ENCODE data around the gene NRBF2. TPM values are rescaled to one million over a fixed set of nuclear protein-coding genes. Genes with fewer than 3 reads are reported as not detected.

Gene NRBF2
- total and polyA plus RNA-seq, 9 of the 15 experiments (the other 6 are each of a cell fraction or from before 2014, with no cell fraction given), result 20.8 to 52.1 (median 30.5) TPM

DNA sequence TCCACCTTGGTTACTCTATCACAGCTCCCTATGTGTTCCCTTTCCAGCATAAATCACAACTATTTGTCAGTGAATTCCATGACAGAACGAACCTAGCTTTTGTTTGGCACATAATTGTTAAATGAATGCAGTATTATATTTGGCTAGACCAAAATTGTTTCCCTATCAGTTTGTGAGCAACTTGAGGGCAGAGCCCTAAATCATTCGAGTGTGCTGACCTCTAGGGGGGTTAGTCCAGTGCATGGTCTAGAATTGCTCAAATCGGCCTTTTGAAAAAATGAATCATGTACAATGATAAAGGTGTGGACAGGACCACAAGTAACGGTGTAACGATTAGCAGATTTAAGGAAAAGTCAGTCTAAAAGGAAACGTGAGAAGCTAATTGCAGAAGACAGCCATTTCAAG lies 475 bp upstream of the NRBF2 start (continued):
- TF ChIP-seq MIER1 (IDR thresholded peaks at IDR 0.05; ENCODE audit: low read depth) (0 out of 2 replicates have a peak, but pooled peaks have one; percentile 28), MECOM (CRISPR knock-in tag; IDR thresholded peaks at IDR 0.05) (no peak), ZNF436 (CRISPR knock-in tag; IDR thresholded peaks at IDR 0.05) (no peak), NR2F6 (CRISPR knock-in tag; IDR thresholded peaks at IDR 0.05) (no peak), ARNT (IDR thresholded peaks at IDR 0.05) (peak in 1 of 2 experiments; percentile 72; a peak in 1 of 4 replicates), EP300 (IDR thresholded peaks at IDR 0.05; ENCODE audit: low read length) (no peak), CBX2 (IDR thresholded peaks at IDR 0.05; ENCODE audit: insufficient read depth, low read length, poor library complexity, severe bottlenecking) (no peak), ZNF76 (CRISPR knock-in tag; IDR thresholded peaks at IDR 0.05; ENCODE audit: borderline replicate concordance) (no peak), HDAC8 (tag; IDR thresholded peaks at IDR 0.05) (peak; percentile 69; the same call in 1 of the 2 replicates), FOXM1 (IDR thresholded peaks at IDR 0.05; ENCODE audit: low read depth) (peak; percentile 82), FOXM1 (CRISPR knock-in tag; IDR thresholded peaks at IDR 0.05; ENCODE audit: low read depth) (no peak), ZNF644 (tag; IDR thresholded peaks at IDR 0.05; ENCODE audit: low read depth) (peak; percentile 88), RAD51 (IDR thresholded peaks at IDR 0.05; ENCODE audit: borderline replicate concordance, low read depth) (no peak), ZNF780A (CRISPR knock-in tag; IDR thresholded peaks at IDR 0.05) (no peak), STAG1 (CRISPR knock-in tag; IDR thresholded peaks at IDR 0.05; ENCODE audit: borderline replicate concordance) (no peak), BDP1 (IDR thresholded peaks at IDR 0.05; ENCODE audit: insufficient read depth, insufficient read length) (no peak), HDAC2 (IDR thresholded peaks at IDR 0.05) (peak; percentile 25; the same call in 1 of the 2 replicates), DDX20 (tag; IDR thresholded peaks at IDR 0.05; ENCODE audit: low read depth) (peak; percentile 55; the same call in 1 of the 2 replicates), DIDO1 (tag; IDR thresholded peaks at IDR 0.05; ENCODE audit: low read depth) (peak; percentile 87), CHD4 (IDR thresholded peaks at IDR 0.05; ENCODE audit: insufficient read depth, insufficient replicate concordance, low read depth, low read length, poor library complexity, severe bottlenecking) (no peak), U2AF1 (optimal IDR thresholded peaks at IDR 0.05; ENCODE audit: low read depth, low read length) (no peak), ZNF143 (CRISPR knock-in tag; IDR thresholded peaks at IDR 0.05) (no peak)
- TF ChIP-seq, protein P1, sequence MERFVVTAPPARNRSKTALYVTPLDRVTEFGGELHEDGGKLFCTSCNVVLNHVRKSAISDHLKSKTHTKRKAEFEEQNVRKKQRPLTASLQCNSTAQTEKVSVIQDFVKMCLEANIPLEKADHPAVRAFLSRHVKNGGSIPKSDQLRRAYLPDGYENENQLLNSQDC (CRISPR knock-in tag; IDR thresholded peaks at IDR 0.05), result no peak
- TF ChIP-seq, protein P2, sequence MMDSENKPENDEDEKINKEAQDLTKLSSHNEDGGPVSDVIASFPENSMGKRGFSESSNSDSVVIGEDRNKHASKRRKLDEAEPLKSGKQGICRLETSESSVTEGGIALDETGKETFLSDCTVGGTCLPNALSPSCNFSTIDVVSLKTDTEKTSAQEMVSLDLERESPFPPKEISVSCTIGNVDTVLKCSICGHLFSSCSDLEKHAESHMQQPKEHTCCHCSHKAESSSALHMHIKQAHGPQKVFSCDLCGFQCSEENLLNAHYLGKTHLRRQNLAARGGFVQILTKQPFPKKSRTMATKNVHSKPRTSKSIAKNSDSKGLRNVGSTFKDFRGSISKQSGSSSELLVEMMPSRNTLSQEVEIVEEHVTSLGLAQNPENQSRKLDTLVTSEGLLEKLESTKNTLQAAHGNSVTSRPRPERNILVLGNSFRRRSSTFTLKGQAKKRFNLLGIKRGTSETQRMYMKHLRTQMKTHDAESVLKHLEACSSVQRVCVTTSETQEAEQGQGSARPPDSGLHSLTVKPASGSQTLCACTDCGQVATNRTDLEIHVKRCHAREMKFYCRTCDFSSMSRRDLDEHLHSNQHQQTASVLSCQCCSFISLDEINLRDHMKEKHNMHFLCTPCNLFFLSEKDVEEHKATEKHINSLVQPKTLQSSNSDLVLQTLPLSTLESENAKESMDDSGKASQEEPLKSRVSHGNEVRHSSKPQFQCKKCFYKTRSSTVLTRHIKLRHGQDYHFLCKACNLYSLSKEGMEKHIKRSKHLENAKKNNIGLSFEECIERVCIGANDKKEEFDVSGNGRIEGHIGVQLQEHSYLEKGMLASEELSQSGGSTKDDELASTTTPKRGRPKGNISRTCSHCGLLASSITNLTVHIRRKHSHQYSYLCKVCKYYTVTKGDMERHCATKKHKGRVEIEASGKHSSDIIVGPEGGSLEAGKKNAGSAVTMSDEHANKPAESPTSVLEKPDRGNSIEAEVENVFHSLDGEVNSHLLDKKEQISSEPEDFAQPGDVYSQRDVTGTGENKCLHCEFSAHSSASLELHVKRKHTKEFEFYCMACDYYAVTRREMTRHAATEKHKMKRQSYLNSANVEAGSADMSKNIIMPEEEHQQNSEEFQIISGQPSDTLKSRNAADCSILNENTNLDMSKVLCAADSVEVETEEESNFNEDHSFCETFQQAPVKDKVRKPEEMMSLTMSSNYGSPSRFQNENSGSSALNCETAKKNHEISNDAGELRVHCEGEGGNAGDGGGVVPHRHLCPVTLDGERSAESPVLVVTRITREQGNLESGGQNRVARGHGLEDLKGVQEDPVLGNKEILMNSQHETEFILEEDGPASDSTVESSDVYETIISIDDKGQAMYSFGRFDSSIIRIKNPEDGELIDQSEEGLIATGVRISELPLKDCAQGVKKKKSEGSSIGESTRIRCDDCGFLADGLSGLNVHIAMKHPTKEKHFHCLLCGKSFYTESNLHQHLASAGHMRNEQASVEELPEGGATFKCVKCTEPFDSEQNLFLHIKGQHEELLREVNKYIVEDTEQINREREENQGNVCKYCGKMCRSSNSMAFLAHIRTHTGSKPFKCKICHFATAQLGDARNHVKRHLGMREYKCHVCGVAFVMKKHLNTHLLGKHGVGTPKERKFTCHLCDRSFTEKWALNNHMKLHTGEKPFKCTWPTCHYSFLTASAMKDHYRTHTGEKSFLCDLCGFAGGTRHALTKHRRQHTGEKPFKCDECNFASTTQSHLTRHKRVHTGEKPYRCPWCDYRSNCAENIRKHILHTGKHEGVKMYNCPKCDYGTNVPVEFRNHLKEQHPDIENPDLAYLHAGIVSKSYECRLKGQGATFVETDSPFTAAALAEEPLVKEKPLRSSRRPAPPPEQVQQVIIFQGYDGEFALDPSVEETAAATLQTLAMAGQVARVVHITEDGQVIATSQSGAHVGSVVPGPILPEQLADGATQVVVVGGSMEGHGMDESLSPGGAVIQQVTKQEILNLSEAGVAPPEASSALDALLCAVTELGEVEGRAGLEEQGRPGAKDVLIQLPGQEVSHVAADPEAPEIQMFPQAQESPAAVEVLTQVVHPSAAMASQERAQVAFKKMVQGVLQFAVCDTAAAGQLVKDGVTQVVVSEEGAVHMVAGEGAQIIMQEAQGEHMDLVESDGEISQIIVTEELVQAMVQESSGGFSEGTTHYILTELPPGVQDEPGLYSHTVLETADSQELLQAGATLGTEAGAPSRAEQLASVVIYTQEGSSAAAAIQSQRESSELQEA (IDR thresholded peaks at IDR 0.05; ENCODE audit: low read depth), result no peak
